Smooth muscle cell of the brain vasculature (primary cell): Measurements from ENCODE around the gene PHACTR1.

Source experiments
- DNase-seq: peaks from one replicate; pipeline ENCODE4 v3.0.0-alpha.2; 2012; ENCODE audit warnings: low read depth, low spot score

PHACTR1 gene

DNA sequence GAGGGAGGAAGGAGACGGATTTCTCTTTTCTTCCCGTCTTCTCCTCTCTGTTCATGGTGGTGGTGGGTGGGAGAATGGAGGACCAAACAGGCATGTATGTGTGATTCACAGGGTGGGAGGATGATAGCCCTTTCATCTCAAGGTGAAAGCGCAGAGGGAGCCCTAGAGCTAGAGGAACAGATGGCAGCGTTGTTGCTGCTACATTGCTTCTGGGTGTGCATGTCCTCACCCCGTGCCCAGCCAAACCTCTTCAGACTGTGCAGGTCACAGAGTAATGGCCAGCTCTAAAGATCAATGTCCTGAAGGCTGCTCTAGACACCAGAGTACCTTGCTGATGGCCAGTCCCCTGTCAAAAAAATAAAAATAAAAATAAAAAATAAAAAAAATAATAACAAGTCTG is 310.0 kb downstream of the PHACTR1 start:
- DNase-seq: no peak

DNA sequence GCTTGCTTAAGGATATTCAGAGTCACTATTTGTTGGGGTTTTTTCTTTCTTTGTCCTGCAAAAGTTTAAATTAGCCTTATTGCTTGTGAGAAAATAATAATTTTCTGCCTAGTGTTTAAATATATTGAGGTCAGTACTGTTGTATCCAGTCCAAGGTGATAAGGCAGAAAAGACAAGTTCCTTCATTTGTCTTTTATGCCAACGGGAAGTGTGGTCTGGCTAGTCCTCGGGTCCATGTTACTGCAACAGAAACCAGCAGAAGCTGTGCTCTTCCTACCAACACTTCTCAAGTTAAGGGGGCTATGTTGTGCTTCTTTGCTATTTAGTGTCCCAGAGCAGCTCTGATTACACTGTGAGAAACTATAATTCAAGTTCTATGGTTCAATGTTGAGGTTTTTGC is 310.6 kb downstream of the PHACTR1 start:
- DNase-seq: no peak

DNA sequence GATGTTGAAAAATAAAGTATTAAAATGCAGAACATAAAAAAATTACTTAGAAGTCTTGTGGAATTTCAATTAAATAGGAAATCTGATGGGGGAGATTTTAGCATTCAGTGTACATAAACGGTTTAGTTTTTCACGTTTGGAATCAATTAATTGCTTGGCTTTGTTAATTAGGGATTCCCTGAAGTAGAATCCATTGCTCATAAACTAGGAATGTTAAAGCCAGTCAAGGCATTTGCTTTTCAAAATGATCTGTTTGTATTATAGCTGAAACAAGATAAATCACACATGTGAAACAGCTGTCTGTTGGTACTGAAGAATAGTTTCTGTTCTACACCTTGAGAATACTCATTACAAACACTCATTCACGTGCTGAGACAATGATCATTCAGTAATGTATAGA is 313.8 kb downstream of the PHACTR1 start:
- no peak for DNase-seq

DNA sequence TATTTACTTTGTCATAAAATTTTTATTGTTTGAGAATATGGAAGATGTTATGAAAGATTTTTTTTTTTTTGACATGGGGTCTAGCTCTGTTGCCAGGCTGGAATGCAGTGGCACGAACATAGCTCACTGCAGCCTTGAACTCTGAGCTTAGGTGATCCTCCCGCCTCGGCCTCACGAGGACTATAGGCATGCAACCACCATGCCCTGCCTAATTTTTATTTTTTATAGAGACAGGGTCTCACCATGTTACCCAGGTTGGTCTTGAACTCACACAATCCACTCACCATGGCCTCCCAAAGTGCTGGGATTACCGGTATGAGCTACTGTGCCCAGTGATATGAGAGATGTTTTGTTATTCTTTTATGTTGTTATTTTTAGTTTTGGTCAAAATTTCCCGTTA is 316.0 kb downstream of the PHACTR1 start:
- no peak for DNase-seq

DNA sequence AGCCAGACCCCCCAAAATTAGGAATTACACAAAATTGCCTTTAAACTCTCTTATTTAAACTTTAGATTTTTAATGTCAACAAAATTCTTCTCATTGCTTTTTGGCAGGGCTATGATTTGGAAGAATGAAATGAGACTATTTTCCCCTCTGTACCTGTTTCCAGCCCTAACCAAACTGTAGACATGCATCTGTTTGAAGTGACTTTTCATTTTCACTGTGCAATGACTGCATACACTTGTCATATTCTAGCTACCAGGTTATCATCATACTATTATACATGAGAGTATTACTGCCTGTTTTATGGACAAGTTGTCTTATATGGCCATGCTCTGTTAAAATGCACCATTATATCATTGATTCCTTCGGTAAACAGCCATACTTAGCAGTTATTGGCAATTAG is 316.6 kb downstream of the PHACTR1 start:
- DNase-seq: no peak

DNA sequence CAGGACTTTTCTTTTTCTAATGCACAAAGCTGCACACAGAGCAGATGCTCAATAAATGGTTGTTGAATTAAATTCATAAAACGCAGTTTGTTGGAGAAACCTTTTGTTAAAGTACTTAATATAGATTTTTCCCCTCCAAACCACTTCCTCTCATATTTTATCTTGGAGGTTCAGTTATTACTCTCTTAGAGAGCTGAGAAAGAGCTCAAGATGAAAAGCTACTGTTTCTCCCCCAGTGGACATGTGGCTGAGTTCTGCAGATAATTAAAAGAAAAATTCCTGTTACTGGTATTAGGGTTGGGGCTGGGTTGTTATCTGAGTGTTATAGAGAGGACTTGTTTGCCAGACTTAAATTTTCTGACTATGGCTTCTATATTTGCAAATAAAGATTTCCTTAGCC is 317.7 kb downstream of the PHACTR1 start:
- DNase-seq: no peak

DNA sequence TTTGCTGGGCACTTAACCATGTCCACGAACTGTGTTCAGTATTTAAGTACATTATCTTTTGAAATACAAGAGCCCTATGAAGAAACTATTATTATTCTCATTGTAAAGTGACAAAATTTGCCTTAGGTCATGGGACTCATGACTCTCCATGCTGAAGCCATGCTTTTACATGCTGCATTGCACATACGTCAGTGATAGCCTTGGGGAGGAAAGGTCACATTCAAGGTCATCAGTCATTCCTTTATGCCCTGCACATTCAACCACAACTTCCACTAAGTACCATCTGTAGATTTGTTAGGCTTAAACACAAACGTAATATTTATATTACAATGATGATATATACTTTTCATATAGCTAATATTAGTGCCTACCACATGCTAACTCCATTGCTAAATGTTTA is 319.0 kb downstream of the PHACTR1 start:
- no peak for DNase-seq

DNA sequence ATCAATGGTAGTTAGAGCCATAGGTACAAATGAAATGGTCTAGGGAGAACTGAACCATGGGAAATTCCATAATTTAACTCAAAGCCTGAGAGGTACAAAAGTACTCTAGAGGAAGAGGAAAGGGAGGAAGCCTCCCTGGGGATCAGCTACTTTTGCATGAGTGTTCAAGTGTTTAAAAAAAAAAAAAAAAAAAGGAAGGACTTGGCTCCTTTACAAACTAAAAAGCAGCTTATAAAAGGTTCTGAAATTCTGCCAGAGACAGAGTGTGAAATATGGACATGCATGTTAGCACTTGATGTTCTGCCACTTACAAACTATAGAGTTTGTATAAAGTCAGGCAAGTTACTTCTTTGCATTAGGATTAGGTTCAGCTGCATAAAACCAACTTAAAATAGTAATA is 321.7 kb downstream of the PHACTR1 start:
- DNase-seq: no peak

DNA sequence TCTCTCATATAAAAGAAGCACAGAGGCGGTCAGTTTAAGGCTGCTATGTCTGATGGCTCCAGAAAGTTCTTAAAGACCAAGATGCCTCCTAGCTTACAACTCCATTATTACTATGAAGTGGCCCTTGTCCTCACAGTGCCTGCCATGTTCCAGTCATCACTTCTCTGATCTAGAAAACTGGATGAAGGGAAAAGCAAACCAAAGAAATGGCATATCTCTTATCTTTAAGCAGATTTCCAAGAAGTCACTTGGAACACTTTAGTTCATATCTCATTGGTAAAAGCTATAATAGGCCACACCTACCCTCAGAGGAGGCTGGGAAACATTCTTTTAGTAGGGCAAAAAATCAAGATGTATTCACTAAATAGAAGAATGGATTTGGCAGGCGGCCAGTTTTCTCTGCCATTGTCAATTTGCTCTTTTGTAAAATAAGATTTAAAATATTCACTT is 322.2 kb downstream of the PHACTR1 start:
- DNase-seq: no peak

DNA sequence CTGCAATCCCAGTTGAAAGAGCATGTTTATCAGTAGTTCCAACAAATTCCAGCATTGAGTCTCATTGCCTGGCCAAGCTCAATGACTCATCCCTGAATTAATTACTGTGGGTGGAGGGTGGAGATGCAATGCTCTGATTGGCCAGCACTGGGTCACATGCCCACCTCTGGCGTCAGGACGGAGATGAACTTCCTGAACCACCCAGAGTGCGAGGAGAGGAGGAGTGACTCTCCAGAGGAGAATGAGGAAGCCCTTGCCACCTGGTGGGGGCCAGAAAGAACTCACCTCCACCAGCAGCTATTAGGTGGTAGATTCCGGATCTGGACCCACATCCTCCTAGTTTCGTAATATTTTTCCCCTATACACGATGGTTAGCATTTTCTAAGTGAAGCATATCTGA is 327.8 kb downstream of the PHACTR1 start:
- no peak for DNase-seq

DNA sequence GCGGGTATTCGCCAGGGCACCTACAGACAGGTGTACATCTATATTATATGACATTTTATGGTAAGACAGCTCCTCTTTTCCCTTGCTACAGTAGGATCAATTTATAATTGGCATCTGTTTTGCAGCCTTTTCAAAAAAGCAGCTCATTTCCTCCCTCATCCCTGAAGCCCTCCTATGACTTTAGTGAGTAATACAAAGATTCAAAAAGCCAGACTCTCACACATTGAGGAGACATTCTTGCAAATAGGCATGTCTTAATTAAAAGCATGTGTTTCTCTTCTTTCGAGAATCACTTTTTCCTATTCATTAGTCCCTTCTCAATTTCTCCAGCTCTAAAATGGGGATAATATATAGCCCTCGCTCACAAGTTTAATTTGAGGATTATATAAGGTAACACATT is 328.3 kb downstream of the PHACTR1 start:
- DNase-seq: no peak

DNA sequence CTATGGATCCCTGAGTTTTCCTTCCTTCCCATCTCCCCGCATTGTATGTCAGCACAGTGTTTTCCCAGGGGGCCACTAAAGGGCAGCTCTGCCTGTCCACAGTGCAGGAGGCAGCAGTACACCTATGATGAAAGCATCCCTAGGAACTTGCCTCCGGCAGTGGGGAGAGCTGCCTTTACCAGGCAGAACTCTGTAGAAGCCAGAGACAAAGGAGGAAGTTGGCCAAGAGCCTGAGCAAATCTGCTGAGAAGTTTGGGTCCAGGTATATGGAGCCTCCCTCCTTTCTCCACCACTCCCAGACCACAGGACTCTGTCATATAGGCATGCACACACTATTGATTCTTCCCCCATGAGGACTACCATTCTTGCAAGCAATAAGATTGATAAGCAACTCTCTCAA is 329.1 kb downstream of the PHACTR1 start:
- no peak for DNase-seq

DNA sequence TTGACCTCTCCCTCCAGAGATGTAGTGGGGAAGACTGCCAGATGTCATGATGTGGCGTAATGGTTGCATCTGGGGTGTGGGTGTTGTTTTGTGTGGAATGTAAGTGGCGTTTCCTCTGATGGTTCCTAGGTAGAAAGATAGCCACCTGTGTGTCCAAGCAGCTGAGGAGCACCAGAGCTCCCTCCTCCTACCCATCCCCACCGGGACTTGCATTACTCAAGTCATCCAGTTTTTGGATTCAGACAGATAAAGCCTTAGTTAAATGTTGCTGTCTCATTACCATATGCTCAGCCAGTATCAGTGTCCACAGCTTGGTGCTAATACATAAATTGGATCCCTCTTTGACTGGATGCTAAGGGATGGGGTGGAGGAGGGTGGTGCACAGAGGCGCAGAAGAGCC is 329.5 kb downstream of the PHACTR1 start:
- DNase-seq: no peak

DNA sequence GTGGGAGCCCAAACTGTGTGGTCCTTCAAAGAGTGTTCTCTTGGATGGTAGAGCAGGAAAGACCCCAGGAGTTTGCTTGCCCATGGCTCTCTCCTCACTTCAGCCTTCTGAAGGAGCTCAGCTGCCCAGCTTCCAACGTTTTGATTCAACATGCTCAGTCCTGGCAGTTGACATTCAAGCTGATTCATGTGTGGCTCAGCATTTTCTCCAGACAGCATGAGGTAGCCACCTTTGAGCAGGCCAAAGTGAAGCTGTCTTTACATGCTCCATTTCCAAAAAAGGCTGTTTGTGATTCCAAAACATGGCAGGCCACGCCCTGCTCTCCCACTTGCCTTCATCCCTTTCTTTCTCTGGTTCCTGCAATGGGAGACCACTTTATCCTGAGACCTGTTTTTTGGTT is 331.5 kb downstream of the PHACTR1 start:
- DNase-seq: no peak

DNA sequence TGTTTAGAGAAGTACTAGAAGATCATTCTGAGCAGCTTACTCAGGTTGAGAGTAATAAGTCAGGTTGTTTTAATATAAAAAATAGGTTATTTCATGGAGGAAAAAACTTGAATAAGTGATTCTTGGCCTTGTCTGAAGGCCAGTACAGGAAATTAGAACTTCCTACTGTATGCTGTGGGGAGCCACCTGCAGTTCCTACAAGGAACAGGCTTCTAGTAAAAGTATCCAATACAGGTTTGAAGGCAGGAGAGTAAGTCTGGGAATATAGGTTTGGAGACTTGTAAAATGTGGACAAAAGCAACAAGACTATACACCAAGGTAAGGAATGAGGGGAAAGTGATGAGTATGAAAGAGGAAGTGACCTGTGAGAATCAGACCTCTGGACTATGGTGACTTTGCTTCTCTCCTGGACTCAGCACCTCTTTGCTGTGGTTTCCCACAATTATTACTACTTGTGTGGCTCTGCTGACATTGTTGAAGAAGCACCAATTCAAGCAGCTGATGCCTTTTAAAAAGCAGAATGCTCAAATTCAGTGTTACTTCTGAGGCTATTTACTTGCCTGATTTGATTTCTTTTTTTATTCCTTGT is 333.2 kb downstream of the PHACTR1 start:
- no peak for DNase-seq

DNA sequence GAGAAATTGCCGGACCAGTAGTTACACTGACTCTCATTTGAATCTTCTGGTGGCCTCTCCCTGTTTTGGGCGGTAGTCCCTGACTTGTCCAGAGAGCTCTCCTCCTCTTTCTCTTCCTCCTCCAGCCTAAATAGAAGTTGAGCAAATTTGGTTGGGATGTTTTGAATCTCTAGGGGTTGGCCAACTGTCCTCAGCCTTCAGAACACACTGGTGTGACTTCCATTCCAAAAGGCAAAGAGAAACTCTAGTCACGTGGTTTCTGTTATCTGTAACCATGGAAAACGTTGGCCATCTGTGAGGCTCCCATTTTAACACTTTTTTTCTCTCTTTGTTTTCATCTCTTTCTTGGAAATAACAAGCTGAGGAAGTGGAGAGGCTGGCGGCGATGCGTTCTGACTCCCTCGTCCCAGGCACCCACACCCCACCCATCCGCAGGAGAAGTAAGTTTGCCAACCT is 336.5 kb downstream of the PHACTR1 start:
- DNase-seq: no peak

DNA sequence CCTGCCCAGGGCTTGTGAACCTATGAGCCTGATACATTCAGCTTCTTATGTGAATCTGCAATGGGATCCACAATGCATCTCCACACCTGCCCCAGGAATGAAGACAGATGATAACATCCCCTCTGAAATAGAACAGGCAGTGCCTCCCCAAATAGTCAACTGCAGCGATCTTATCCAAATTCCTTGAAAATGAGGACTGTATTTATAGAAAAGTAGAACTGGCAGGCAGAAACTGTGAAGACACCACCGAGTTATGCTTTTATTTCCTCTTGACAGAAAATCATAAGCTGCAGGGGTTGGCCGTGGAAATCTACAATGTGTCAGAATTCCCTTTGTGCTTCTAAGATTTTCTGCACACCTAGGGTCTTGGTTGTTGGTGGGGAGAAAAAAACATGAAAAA is 341.5 kb downstream of the PHACTR1 start:
- DNase-seq: no peak

DNA sequence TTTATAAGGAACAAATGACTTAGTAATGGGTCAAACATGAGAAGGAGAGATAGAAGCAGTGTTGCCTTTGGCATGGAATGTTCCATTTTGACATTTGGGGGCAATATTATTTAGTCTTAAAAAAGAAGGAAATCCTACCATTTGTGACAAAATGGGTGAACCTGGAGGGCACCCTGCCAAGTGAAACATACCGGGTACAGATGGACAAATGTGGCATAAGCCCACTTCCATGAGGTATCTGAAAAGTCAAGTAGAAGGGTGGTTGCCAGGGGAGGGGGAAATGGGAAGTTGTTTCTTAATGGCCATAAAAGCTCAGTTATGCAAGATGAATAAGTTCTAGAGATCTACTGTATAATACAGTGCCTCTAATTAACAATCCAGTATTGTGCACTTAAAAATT is 342.5 kb downstream of the PHACTR1 start:
- DNase-seq: no peak

DNA sequence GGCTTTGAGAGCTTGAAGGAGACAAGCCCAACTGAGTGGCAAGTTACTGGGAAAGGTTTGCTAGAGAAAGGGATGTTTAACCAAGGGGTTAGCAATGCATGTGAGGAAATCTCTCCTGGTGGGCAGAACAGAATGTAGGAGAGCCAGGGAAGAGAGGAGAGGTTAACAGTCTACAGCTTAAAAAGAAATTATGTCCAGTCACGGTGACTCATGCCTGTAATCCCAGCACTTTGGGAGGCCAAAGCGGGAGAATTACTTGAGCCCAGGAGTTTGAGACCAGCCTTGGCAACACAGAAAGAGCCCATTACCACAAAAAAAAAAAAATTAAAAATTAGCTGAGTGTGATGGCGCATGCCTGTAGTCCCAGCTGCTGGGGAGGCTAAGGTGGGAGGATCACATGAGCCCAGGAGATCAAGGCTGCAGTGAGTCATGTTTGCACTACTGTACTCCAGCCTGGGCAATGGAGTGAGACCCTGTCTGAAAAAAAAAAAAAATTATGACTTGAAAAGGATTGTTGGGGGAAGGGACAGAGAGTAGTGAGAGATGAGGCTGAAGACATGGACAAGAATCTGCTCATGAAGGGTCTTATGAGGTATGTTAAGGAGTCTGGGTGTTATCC is 346.8 kb downstream of the PHACTR1 start:
- no peak for DNase-seq

DNA sequence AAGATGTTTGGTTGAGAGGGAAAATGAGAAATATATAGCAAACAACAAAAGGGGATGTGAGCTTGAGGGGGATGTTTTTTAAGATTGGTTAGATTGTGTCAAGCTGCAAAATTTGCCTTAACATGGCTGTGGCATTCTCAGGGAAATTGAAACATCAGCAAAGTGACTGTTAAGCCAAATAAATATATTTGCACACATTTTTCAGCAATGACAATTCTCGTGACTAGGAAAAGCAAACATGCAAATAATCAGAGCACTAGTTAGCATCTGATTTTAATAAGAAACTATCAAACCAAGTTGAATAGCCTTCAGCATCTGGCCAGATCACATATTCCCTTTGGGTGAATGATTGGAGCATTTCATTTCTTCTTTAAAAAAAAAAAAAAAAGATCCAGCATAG is 349.0 kb downstream of the PHACTR1 start:
- no peak for DNase-seq

DNA sequence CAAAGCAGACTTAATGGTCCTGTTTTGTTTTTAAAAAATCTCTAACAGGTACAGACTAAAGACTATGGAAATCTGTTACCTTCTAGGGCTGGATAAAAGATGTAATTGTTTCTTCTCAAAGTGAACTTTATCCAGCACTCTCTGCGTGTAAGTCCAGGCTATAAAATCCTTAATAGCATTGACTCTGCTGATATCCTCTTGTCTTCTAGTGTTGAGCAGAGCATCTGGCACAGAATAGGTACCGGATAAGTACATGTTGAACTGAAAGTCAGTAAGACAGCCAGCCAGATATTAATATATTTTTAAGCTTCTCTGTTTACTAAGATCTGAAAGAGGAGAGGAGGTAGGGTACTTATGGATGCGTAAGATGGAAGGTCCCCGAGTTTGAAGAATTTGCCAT is 349.5 kb downstream of the PHACTR1 start:
- DNase-seq: no peak

DNA sequence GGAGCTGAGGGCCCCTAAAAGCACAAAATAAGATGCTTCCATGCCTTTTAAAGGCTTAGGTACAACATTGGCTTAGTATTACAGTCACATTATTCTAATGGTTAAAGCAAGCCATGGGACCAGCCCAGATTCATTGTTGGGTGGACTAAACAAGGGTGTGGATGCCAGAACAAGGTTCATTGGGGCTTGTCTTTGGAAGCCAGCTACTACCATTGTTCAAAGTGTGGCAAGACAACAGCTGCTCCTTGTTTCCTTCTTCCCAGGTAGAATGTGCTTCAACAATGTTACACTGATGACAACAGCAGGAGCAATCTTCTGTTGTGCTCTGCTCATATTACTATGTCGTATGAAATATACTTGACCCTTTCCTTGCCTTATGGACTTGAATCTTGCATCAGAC is 350.3 kb downstream of the PHACTR1 start:
- DNase-seq: no peak

DNA sequence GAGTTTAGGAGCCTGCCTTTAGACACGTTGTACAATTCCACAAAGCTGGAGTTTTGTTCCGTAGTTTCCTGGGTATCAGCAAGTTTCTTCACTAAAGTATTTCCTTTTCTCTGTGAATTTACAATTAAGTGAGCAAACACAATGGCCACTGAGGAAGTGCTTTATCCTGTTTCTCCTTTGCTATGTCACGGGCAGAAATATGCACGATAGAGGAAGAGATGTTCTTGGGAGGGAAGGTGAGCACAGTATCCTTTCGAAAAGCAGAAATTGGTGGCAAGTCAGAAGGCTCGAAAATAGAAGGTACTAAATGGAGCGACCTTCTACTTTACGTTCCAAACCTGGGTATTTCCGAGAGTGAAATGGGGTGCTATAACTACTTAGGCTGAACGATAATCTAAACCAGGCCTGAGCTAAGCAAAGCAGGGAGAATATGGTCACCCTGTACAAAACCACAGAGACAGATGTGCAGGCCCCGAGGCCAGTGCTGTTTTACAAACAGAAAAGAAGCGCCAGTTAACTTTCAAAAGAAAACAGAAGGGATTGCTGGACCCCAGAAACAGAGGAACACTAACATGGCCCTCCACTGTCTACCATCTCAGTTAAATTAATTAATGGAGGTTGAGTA is 352.1 kb downstream of the PHACTR1 start:
- DNase-seq: no peak
